ENCODE results near the gene FLNA. TPM values are rescaled to one million over a fixed set of nuclear protein-coding genes. Genes with fewer than 3 reads are reported as not detected.
"Not testable (repeated sequence)": the region's sequence is repeated elsewhere in the genome, so short reads cannot be mapped to it uniquely, and the experiment has no call there.

FLNA gene
- polyA plus RNA-seq, 1 donor from 2014 or later, result 84.9 TPM

DNA sequence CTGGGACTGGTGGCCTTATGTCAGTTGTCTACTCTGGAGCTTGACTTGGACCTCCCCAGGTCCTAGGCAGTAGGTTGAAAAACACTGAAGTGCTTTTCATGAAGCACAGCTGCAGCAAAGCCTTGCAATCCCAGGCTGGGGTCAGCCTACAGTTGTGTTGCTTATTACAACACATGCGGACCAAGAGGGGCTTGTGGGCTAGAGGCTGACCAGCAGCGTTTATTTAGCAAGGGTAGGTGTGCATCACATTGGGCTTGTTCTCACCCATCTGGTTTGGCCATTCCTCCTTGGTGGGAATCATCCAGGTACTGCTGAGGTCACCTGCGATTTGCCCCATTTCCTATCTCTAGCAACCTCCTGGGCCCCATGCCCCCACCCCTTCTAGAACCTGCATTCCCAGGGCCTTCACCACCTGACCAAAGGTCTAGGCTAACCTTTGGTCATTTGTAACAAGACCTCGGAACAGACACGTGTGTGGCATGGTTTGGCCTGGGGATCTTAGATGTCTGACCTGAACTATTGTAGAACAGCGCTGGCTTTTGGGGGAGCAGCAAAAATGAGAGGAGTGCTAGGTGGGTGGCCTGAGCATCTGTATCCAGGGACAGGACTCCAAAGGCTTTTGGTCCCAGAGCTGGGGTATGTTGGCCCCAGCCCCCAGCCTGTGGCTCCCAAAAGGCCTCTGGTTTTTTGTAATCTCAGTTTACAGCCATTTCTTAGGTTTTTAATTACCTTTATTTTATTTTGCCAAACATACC lies 26.8 kb upstream of the FLNA start:
- Histone ChIP-seq H2AFZ (ENCODE audit: low read depth, low read length) (no peak overlapping the region), H4K20me1 (ENCODE audit: insufficient read depth) (peaks cover 5% of the 10 kb centered on the region), H3K4me3 (ENCODE audit: low read length) (no peak overlapping the region), H3F3A (ENCODE audit: insufficient read depth, low read length, poor library complexity, severe bottlenecking) (no peaks in the 10 kb centered on the region), H3K9ac (ENCODE audit: low read length) (no peak overlapping the region), H3K4me2 (ENCODE audit: low read length) (no peak overlapping the region), H3K9me3 (ENCODE audit: low read length) (no peaks in the 10 kb centered on the region), H3K36me3 (ENCODE audit: insufficient read depth, low read length) (no peaks in the 10 kb centered on the region), H3K79me2 (replicated peaks; ENCODE audit: insufficient read depth, low read length) (peaks cover 4% of the 10 kb centered on the region), H3K27ac (ENCODE audit: low read length) (no peak overlapping the region), H3K27me3 (ENCODE audit: insufficient read depth, low read depth, low read length) (no peaks in the 10 kb centered on the region), H3K9me2 (ENCODE audit: insufficient read depth, low read length) (no peaks in the 10 kb centered on the region)
- no peak for TF ChIP-seq TAF1 (IDR thresholded peaks at IDR 0.05; ENCODE audit: low read depth)
- TF ChIP-seq EP300 (conservative IDR thresholded peaks at IDR 0.05; ENCODE audit: poor library complexity, severe bottlenecking), result no peak
- TF ChIP-seq, protein P1, sequence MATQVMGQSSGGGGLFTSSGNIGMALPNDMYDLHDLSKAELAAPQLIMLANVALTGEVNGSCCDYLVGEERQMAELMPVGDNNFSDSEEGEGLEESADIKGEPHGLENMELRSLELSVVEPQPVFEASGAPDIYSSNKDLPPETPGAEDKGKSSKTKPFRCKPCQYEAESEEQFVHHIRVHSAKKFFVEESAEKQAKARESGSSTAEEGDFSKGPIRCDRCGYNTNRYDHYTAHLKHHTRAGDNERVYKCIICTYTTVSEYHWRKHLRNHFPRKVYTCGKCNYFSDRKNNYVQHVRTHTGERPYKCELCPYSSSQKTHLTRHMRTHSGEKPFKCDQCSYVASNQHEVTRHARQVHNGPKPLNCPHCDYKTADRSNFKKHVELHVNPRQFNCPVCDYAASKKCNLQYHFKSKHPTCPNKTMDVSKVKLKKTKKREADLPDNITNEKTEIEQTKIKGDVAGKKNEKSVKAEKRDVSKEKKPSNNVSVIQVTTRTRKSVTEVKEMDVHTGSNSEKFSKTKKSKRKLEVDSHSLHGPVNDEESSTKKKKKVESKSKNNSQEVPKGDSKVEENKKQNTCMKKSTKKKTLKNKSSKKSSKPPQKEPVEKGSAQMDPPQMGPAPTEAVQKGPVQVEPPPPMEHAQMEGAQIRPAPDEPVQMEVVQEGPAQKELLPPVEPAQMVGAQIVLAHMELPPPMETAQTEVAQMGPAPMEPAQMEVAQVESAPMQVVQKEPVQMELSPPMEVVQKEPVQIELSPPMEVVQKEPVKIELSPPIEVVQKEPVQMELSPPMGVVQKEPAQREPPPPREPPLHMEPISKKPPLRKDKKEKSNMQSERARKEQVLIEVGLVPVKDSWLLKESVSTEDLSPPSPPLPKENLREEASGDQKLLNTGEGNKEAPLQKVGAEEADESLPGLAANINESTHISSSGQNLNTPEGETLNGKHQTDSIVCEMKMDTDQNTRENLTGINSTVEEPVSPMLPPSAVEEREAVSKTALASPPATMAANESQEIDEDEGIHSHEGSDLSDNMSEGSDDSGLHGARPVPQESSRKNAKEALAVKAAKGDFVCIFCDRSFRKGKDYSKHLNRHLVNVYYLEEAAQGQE (IDR thresholded peaks at IDR 0.05; ENCODE audit: borderline replicate concordance), result no peak
- TF ChIP-seq POLR2AphosphoS5 (IDR thresholded peaks at IDR 0.05), result no peak
- TF ChIP-seq EZH2 (IDR thresholded peaks at IDR 0.05; ENCODE audit: borderline replicate concordance, insufficient read depth, low read length, poor library complexity, severe bottlenecking), result no peak

DNA sequence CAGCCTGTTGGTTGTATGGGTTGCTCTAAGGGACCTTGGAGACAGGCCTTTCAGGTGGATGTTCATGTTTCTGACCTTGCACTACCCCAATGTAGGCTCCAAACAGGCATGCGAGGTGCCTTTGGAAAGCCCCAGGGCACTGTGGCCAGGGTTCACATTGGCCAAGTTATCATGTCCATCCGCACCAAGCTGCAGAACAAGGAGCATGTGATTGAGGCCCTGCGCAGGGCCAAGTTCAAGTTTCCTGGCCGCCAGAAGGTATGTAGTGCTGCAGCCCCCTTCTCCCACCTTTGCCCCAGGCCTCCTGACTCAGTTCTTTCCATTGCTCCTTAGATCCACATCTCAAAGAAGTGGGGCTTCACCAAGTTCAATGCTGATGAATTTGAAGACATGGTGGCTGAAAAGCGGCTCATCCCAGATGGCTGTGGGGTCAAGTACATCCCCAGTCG lies 26.0 kb upstream of the FLNA start:
- H3K9me2 ChIP-seq (ENCODE audit: insufficient read depth, low read length); H3K36me3 ChIP-seq (ENCODE audit: insufficient read depth, low read length); H3K9ac ChIP-seq (ENCODE audit: low read length); H3K79me2 ChIP-seq (replicated peaks; ENCODE audit: insufficient read depth, low read length); H3F3A ChIP-seq (ENCODE audit: insufficient read depth, low read length, poor library complexity, severe bottlenecking); H3K4me3 ChIP-seq (ENCODE audit: low read length); H2AFZ ChIP-seq (ENCODE audit: low read depth, low read length); H3K27ac ChIP-seq (ENCODE audit: low read length); H3K9me3 ChIP-seq (ENCODE audit: low read length); H3K4me2 ChIP-seq (ENCODE audit: low read length); H3K27me3 ChIP-seq (ENCODE audit: insufficient read depth, low read depth, low read length); H4K20me1 ChIP-seq (ENCODE audit: insufficient read depth): not testable (repeated sequence)

DNA sequence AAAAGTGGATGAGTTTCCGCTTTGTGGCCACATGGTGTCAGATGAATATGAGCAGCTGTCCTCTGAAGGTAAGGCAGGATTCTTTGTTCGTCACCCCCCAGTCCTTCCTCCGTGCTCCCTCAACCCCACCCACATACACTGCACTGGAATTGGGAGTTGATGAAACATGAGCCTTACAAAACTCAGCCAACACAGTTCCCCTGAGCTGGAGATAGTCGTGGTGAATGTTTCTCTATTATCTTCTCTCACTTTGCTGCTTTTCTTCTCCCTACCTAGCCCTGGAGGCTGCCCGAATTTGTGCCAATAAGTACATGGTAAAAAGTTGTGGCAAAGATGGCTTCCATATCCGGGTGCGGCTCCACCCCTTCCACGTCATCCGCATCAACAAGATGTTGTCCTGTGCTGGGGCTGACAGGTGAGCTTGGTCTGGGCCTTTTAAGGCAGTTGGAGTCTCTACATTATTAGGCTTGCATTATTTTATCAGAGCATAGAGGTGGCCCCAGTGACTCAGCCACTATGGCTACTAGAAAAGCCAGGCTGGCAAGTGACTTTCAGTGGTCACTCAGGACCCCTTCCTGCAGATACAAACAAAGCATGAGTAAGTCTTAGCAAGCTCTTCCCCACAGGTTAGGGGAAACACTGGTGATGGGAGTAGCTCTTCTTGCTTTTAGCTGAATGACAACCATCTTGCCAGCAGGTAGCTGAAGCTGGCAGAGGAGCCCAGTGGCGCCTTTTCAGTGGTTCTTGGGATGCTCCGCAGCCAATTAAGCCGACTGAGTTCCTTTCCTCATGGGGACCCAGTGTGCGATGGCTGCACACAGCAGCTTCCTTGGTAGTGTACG lies 25.3 kb upstream of the FLNA start:
- Histone ChIP-seq H3K27me3 (ENCODE audit: insufficient read depth, low read depth, low read length) (no peaks in the 10 kb centered on the region), H3K4me2 (ENCODE audit: low read length) (peak overlapping the region; percentile 39), H3K9ac (ENCODE audit: low read length) (peak overlapping the region; percentile 97), H4K20me1 (ENCODE audit: insufficient read depth) (peaks cover 5% of the 10 kb centered on the region), H3F3A (ENCODE audit: insufficient read depth, low read length, poor library complexity, severe bottlenecking) (no peaks in the 10 kb centered on the region), H3K9me2 (ENCODE audit: insufficient read depth, low read length) (no peaks in the 10 kb centered on the region), H3K9me3 (ENCODE audit: low read length) (no peaks in the 10 kb centered on the region), H3K27ac (ENCODE audit: low read length) (no peak overlapping the region), H3K79me2 (replicated peaks; ENCODE audit: insufficient read depth, low read length) (peaks cover 4% of the 10 kb centered on the region), H3K4me3 (ENCODE audit: low read length) (peak overlapping the region; percentile 81), H2AFZ (ENCODE audit: low read depth, low read length) (no peak overlapping the region), H3K36me3 (ENCODE audit: insufficient read depth, low read length) (no peaks in the 10 kb centered on the region)
- no peak for TF ChIP-seq MXI1 (conservative IDR thresholded peaks at IDR 0.05; ENCODE audit: poor library complexity, severe bottlenecking)
- TF ChIP-seq, protein P2, sequence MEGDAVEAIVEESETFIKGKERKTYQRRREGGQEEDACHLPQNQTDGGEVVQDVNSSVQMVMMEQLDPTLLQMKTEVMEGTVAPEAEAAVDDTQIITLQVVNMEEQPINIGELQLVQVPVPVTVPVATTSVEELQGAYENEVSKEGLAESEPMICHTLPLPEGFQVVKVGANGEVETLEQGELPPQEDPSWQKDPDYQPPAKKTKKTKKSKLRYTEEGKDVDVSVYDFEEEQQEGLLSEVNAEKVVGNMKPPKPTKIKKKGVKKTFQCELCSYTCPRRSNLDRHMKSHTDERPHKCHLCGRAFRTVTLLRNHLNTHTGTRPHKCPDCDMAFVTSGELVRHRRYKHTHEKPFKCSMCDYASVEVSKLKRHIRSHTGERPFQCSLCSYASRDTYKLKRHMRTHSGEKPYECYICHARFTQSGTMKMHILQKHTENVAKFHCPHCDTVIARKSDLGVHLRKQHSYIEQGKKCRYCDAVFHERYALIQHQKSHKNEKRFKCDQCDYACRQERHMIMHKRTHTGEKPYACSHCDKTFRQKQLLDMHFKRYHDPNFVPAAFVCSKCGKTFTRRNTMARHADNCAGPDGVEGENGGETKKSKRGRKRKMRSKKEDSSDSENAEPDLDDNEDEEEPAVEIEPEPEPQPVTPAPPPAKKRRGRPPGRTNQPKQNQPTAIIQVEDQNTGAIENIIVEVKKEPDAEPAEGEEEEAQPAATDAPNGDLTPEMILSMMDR (IDR thresholded peaks at IDR 0.05; ENCODE audit: poor library complexity, severe bottlenecking), result no peak
- no peak for TF ChIP-seq SMC3 (conservative IDR thresholded peaks at IDR 0.05; ENCODE audit: poor library complexity)
- TF ChIP-seq TAF1 (IDR thresholded peaks at IDR 0.05; ENCODE audit: low read depth), result no peak
- TF ChIP-seq, protein P1 (IDR thresholded peaks at IDR 0.05; ENCODE audit: borderline replicate concordance), result no peak
- no peak for TF ChIP-seq POLR2AphosphoS5 (IDR thresholded peaks at IDR 0.05)
- no peak for TF ChIP-seq EP300 (conservative IDR thresholded peaks at IDR 0.05; ENCODE audit: poor library complexity, severe bottlenecking)
- TF ChIP-seq RAD21 (conservative IDR thresholded peaks at IDR 0.05), result no peak
- no peak for TF ChIP-seq EZH2 (IDR thresholded peaks at IDR 0.05; ENCODE audit: borderline replicate concordance, insufficient read depth, low read length, poor library complexity, severe bottlenecking)

All from neural cell (in vitro differentiated cells).